ENCODE measurements around the gene PRKCD.

PRKCD gene

DNA sequence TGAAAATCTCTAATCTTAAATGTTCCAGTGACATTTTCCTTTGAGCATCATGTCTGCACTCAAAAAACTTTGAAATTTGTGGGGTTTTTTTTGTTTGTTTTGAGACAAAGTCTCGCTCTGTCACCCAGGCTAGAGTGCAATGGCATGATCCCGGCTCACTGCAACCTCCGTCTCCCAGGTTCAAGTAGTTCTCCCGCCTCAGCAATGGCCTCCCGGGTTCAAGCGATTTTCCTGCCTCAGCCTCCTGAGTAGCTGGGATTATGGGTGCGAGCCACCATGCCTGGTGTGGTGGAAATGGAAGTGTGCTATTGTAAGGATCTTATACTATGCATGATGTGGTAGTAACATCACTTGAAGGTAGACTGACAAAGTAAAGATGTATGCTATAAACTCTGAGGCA lies 52.3 kb downstream of the PRKCD start:
- H3K4me3 ChIP-seq (ENCODE audit: low read depth, low read length), result no peak overlapping the region

DNA sequence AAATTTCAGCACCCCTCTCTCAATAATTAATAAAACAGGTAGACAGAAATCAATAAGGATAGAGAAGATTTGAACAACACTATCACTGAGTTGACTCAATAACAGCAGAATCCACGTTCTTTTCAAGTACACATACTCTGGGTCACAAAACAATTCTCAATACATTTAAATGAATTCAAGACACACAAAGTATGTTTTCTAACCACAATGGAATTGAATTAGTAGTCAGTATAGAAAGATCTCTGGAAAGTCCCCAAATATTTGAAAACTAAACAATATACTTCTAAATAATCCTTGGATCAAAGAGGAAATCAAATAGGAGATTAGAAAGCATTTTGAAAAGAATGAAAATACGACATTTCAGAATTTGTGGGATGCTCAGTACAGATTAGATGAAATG lies 54.8 kb downstream of the PRKCD start:
- H3K4me3 ChIP-seq (ENCODE audit: low read depth, low read length), result no peak overlapping the region

DNA sequence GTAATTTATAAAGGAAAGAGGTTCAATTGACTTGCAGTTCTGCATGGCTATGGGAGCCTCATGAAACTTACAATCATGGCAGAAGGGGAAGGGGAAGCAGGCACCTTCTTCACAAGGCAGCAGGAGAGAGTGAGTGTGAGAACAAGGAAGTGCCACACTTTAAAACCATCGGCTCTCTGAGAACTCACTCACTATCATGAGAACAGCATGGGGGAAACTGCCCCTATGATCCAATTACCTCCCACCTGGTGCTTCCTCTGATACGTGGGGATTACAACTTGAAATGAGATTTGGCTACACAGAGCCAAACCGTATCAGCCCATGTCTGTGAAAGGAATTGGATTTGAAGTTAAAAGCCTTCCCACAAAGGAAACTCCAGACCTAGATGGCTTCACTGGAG lies 55.7 kb downstream of the PRKCD start:
- H3K4me3 ChIP-seq (ENCODE audit: low read depth, low read length), result no peak overlapping the region

DNA sequence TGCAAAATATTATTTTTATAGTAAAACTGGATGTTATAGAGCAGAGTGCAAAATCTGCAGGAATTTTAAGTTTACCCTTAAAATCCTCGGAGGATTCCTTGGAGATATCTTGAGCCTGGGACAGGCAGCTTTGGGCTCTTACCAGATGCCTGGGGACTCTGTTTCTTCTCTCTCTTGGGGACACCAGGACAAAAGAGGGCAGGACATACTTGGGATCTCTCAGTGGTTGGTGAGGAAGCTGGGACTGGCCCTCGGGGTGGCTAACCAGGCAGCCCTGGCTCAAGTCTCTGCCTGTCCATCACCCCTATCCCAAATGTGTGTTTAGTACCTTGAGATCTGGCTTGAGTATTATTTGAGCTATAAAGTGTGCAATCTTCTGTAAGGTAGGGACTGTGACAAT lies 56.2 kb downstream of the PRKCD start:
- no peak overlapping the region for H3K4me3 ChIP-seq (ENCODE audit: low read depth, low read length)

DNA sequence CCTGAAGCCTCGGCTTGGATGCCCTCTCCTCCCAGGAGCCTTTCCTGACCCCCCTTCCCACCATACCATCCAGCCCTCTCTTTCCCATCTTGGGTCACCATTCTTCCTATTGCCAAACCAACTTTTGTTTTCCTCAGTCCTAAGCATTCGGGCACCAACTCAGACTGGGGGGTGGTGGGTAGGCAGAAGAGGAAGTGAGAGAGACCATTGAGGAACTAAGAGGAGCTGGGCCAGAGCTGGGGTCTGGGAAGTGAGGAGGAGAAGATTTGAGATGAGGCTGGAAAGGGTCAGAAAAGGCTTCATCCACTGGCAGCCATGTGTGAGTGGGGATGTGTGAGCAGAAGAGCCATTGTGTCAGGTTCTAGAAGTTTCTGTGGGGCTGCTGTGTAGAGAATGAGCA lies 57.1 kb downstream of the PRKCD start:
- no peak overlapping the region for H3K4me3 ChIP-seq (ENCODE audit: low read depth, low read length)

DNA sequence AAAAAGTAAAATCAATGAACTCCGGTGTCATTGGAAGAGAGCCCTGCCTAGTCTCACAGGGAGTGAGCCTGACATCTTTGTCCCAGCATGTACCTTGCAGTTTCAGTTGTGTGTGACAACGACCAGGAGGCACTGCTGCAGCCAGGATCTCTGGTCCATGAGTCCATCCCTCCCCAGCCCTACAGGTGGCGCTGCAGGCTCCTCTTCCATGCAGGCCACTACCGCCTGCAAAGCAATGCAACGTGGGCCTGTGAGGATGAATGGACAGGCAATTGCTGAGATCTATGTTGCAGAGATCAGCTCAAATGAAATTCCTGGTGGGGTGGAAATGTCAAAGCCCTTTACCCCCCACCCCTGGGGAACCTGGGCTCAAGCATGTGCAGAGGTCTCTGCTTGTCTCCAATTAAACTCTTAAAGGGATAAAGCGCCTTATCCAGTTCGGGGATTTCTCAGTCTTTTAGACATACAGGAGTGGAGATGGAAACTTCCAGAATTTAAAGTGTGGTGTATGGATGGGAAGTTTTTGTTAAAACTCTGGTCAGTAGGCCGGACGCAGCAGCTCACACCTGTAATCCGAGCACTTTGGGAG lies 59.0 kb downstream of the PRKCD start:
- H3K4me3 ChIP-seq (ENCODE audit: low read depth, low read length), result no peak overlapping the region

DNA sequence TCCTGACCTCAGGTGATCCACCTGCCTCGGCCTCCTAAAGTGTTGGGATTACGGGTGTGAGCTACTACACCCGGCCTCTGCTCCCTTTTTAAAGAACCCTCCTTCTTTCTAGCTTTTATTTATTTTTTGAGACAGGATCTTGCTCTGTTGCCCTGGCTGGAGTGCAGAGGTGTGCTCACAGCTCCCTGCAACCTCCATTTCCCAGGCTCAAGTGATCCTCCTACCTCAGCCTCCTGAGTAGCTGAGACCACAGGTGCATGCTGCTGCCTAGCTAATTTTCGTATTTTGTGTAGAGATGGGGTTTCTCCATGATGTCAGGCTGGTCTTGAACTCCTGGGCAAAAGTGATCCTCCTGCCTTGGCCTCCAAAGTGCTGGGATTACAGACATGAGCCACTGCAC lies 60.3 kb downstream of the PRKCD start:
- no peak overlapping the region for H3K4me3 ChIP-seq (ENCODE audit: low read depth, low read length)

DNA sequence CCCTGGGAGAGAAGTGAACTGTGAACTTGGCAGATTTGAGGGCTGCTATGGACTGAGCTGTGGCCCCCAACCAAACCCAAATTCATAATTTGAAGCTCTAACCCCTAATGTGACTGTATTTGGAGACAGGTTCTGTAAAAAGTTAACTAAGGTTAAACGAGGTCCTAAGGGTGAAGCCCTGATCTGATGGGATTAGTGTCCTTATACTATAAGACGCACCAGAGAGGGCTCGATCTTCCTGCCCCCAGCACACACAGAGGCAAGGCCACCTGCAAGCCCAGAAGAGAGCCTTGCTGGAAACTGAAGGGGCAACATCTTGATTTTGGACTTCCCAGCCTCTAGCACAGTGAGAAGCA lies 60.8 kb downstream of the PRKCD start:
- no peak overlapping the region for H3K4me3 ChIP-seq (ENCODE audit: low read depth, low read length)

DNA sequence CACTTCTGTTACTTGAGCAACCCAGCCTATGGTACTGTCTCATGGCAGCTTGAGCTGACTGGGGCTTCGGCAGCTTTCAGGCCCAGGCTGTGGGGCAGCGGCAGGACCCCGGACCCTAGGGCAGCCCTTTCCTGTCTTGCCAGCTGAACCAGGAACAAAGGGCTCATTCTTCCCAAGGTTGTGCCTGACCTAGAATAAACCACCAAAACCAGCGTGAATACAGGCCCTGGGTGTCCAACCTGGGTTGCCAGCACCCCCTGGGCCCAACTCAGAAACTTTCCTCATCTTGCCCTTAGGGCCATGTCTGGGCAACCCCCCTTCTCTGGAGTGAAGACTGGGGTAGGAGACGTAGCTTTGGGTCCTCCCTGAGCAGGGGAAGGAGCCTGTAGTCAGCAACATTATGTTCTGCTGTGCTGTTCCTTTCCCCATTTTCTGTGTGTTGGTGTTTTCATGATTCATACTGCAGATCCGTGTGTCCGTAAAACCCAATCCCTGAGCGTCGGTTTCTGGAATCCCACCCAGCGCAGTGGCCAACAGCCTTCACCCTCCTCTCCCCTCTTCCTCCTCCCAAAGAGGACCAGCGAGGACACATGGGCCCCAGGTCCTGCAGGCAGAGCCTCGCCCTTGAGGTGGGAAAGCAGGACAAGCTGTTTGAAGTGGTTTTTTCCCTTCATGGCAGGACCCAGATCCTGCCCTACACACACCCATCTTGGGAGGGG lies 61.3 kb downstream of the PRKCD start:
- no peak overlapping the region for H3K4me3 ChIP-seq (ENCODE audit: low read depth, low read length)

DNA sequence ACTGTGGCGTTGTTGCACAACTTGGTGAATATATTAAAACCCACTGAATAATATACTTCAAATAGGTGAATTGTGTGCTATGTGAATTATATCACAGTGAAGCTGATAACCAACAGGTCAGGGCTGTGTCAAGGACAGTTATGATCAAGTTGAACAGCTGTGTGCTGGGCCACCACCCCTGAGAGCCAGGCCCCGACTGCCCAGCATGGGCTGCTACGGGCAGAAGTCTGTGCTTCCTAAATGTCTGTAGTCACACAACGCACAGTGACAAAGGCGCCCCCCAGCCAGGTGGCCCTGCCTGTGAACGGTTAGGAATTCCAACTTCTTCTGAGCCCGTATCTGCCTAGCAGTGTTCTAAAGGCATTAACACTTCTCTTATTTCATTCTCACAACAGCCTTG lies 62.0 kb downstream of the PRKCD start:
- no peak overlapping the region for H3K4me3 ChIP-seq (ENCODE audit: low read depth, low read length)

DNA sequence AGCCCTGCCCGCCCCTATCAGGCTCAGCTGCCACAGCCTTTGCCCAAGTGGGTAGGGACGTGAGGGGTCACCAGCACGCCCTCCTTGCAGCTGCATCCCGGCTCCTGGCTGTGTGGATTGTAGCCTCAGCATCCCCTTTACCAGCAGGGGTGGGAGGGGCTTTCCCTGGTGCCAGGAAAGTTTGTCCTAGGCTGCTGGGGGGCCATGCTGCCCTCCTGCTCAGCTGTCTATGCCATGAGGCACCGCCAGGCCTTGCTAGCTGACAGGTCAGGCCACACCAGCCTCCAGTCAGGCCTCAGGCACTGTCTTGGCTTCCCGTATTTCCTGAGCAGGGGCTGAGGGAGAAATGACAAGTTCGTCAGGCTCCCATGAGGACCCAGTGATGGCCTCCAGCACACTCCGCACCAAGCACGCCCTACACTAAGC lies 62.5 kb downstream of the PRKCD start:
- H3K4me3 ChIP-seq (ENCODE audit: low read depth, low read length), result no peak overlapping the region

DNA sequence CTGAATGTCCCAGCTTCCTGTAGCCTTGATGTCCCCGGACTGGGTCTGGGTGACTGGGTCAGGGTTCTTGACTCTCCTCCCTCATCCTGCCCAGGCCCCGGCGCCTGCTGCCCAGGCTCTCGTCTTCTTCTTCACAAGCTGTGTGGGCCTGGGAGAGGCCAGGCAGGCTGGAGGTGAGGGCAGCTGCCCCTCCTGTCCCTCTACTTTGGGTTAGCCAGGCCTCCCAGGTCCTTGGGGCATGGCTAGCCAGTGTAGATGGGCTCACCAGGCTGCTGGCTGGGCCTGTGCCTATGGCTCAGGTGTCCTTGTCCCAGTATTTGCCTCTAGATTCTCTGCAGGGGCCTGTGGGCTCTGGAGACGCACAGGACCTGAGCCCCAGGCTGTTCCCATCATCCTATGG lies 63.0 kb downstream of the PRKCD start:
- H3K4me3 ChIP-seq (ENCODE audit: low read depth, low read length), result no peak overlapping the region

DNA sequence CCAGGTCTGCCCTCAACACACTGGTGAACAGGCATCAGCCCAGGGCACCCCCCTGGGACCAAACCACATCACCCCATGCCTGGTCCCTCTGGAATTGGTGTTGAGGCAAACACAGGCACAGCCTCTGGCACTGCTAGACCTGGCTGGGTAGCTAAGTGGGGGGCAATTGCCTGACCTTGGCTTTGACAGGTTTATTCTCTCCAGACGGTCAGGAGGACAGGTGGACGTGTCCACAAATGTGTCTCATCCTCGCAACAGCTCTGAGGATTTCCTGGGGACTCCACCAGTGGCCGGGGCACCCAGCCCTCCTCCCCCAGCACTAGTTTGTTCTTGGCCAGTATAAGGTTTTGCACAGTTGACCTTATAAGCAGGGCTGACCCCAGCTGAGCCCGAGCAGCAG lies 63.5 kb downstream of the PRKCD start:
- no peak overlapping the region for H3K4me3 ChIP-seq (ENCODE audit: low read depth, low read length)

DNA sequence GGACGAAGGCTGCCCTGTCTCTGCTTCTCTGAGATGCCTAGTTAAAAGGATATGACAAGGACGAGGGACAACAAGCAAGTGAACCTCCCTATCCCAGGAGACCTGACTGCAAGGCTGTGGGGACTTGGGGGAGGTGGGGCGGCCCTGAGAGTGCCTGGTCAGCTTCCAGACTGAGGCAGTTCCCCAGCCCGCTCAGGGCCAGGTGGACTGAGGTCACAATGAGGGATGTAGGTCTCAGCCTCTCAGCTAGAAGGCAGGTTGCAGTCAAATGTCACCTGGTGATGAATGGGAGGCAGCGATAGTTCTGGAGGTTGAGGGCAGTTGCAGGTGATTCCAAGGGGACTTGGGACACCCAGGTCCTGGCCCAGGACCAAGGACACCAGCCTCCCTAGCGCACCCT lies 64.2 kb downstream of the PRKCD start:
- no peak overlapping the region for H3K4me3 ChIP-seq (ENCODE audit: low read depth, low read length)

DNA sequence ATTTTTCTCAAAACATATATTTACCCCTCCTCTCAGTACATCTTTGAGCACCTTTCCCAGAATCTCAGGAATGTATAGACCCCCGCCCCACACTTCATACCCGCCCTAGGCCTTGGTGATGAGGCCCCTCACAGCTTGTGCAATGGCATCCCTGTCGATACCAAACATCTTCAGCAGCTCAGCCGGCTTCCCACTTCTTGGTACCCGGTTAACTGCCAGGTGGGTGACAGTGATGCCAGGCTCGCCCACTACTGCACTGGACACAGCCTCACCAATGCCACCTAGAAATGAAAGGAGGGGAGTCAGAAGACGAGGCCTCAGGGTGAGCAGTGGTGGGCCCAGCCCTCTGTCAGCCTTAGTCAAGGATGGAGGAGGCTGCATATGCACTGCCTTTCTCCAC lies 64.6 kb downstream of the PRKCD start:
- no peak overlapping the region for H3K4me3 ChIP-seq (ENCODE audit: low read depth, low read length)

DNA sequence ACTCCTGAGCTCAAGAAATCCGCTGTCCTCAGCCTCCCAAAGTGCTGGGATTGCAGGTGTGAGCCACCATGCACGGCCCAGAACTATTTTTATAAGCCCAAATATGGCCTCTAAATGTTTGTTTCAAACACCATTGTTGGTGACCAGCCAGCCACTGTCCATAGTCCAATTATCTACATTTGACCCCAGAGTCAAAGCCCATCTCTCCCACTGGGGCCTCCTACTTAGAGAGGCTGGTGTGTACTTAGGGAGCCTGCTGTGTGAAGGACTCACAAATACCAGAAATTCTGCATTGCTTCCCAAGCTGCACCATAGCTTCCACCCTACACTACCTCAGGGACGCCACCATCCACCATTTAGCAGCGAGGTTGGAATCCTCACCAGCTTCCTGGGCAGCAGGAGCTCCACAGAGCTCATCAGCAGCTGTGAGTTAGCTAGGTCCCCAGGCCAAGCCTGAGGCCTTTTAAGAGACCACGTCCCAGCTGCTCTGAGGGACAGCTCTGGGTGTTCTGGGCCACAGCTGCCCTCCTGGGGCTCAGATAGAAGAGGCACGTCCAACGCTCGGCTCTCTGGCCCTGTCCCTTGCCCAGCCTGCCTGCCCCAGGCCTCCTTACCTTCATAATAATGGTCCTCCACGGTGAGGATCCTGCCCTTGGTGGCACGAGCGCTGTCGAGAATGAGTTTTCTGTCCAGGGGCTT lies 65.3 kb downstream of the PRKCD start:
- H3K4me3 ChIP-seq (ENCODE audit: low read depth, low read length), result no peak overlapping the region

DNA sequence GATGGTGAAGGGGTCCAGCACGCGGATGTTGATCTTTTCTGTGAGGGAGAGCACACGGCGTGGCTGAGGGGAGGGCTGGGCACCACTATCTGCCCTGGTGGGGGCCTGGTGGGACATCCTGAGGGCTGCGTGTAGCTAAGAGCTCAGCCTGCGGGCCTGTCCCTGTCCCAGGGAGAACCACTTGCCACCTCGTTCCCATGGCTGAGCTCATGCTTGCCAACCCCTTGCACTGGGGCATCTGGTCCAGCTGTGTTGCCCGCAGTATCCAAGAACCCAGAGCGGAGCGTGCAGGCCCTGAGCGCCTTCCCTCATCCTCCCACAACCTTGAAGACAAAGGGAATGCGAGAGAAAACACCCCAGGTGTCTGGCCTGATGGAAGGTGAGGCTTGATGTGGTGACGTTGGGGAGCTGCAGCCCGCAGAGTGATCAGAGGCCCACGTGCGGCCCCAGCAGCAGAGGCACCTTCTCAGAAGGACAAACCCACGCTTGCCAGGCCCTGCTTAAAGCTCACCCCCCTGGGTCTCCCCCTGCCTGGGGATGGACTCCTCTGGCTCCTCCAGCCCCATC lies 65.9 kb downstream of the PRKCD start:
- no peak overlapping the region for H3K4me3 ChIP-seq (ENCODE audit: low read depth, low read length)

DNA sequence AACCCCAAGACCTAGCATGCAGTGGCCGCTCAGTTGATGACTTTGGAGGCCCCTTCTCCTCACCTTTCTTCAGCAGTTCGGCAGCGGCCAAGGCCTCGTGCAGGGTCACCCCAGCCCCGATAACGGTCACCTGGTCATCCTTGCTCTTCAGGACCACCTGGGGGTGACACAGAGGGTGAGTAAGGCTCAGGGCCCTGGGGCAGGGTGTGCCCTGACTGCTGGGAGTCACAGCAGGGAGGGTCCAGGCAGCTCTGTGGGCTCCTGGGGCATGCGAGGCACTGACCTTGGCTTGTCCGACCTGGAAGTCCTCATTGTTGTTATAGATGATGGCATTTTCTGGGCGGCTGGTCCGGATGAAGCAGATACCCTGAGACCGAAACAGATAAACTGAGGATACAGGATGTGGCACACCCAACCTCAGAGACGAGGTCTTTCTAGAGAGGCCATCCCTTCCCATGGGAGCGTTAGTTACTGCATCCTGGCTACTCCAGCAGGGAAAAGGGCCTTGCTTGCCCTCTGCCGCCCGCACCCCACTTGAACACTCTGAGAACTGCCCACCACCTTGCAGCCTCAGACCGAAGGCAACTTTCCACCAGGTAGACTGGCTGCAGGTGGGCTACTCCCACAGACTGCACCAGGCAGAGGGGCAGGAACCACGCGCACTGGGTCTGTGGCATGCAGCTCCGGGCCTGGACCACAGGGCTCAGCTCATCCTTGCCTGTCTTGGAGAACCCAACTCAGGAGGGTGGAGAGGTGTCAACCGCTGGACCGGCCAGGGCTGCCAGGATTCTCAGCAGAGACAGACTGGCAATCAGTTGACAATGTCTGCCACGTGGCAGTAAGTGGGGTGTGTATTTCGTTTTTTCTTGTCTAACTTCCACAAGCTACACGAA lies 67.2 kb downstream of the PRKCD start:
- H3K4me3 ChIP-seq (ENCODE audit: low read depth, low read length), result no peak overlapping the region

DNA sequence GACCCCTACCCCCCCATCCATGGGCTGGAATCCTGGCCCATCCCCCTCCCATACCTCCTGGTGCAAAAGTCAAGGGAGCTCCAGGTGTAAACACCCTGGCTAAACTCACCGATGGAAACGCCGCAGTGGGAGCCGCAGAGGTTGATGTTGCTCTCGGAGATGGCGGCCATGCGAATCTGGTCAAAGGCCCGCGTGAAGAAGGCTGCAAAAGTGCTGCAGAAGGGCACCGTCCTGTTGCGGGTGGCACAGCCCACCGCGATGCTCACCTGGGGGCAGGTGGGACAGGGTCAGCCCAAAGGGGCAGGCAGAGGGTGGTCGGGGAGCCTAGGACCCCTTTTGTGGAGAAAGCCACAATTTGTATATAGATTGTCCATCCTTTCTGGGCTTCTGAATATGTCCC lies 68.2 kb downstream of the PRKCD start:
- H3K4me3 ChIP-seq (ENCODE audit: low read depth, low read length), result no peak overlapping the region

DNA sequence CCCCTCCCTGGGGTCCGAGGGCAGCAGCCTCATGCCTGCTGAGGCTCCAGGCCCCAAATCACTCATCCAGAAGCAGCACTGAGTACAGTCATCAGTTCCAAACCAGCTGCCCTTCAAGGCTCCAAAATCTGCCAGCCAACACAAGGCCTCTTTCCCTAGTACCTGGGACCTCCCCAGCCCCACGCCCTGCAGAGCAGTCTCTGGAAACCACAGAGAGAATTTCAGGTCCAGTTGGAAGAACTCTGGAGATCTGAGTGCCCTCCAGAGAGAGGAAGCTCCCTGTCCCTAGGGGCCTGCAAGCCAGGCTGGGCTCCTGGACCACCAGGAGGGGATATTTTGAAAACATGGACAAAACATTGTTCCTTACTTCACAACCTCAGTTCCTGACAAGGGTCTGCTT lies 68.6 kb downstream of the PRKCD start:
- no peak overlapping the region for H3K4me3 ChIP-seq (ENCODE audit: low read depth, low read length)

DNA sequence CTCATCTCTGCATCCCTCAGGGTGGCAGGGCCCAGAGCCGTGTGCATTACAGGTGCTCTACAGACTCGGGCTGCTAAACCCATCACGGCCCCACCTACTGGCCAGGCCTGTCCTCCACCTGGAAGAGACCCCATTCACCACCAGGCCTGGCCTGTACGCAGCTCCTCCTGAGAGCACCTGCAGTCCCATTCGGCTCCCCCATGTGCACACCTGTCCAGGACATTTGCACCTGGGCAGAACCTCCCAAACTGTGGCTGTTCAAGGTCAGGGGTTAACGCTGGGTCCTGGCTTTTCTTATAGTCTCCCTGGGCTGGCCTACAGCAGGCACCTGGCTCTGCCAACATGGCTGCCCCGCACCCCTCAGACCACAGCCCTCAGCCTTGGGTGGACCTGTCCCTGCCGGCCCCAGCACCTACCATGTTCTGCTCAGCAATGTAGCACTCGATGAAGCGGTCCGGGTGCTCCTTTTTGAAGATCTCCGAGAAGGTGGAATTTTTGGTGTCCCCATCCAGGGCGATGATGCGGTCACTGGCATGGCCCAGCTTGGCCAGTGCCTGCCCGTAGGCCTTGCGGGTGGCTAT lies 69.1 kb downstream of the PRKCD start:
- H3K4me3 ChIP-seq (ENCODE audit: low read depth, low read length), result no peak overlapping the region
